Measurements from ENCODE around the gene KHDRBS1. TPM values are rescaled to one million over a fixed set of nuclear protein-coding genes. Genes with fewer than 3 reads are reported as not detected.

Gene KHDRBS1
- total RNA-seq, 1 donor from 2014 or later = 139 TPM

- no peaks in the 10 kb centered on the region for H3K36me3 Mint-ChIP-seq (ENCODE audit: low read depth, unreplicated experiment)
- DNase-seq (ENCODE audit: low read depth) (no peak), FAIRE-seq (no peak)
- Histone ChIP-seq H3K4me3 (ENCODE audit: insufficient read depth, low read depth, low read length) (no peak overlapping the region), H3K27me3 (ENCODE audit: insufficient read depth, low read length) (no peaks in the 10 kb centered on the region), H3K79me2 (ENCODE audit: insufficient read depth, low read length) (no peaks in the 10 kb centered on the region), H4K20me1 (ENCODE audit: insufficient read depth, low read length) (no peaks in the 10 kb centered on the region), H3K36me3 (ENCODE audit: insufficient read depth, low read length) (no peaks in the 10 kb centered on the region), H3K9ac (ENCODE audit: low read length) (no peak overlapping the region), H3K9me3 (ENCODE audit: insufficient read depth, low read depth, low read length) (no peaks in the 10 kb centered on the region), H2AFZ (ENCODE audit: low read depth, low read length) (no peak overlapping the region), H3K4me1 (ENCODE audit: insufficient read depth, low read length) (no peaks in the 10 kb centered on the region), H3K4me2 (ENCODE audit: low read length) (no peak overlapping the region), H3K27ac (ENCODE audit: low read depth, low read length) (no peak overlapping the region)
- H3K4me1 Mint-ChIP-seq (ENCODE audit: low read depth, unreplicated experiment) = peaks cover 7% of the 10 kb centered on the region
- H3K27ac Mint-ChIP-seq (ENCODE audit: unreplicated experiment) = no peak overlapping the region
- H3K27me3 Mint-ChIP-seq (ENCODE audit: low read depth, unreplicated experiment) = peaks cover under 1% of the 10 kb centered on the region
- TF ChIP-seq CTCF (IDR thresholded peaks at IDR 0.05; ENCODE audit: insufficient read depth, low read depth, low read length) (no peak), EZH2 (IDR thresholded peaks at IDR 0.05; ENCODE audit: insufficient read depth, low read length) (no peak)
- no peak overlapping the region for H3K4me3 Mint-ChIP-seq (ENCODE audit: unreplicated experiment)
- H3K9me3 Mint-ChIP-seq (ENCODE audit: unreplicated experiment) = no peaks in the 10 kb centered on the region
Observed at GRCh38 chr1:32005522-32005921, 8.1 kb upstream of the KHDRBS1 start.

- TF ChIP-seq EZH2 (IDR thresholded peaks at IDR 0.05; ENCODE audit: insufficient read depth, low read length) (no peak), CTCF (IDR thresholded peaks at IDR 0.05; ENCODE audit: insufficient read depth, low read depth, low read length) (no peak)
- Mint-ChIP-seq H3K27me3 (ENCODE audit: low read depth, unreplicated experiment) (no peaks in the 10 kb centered on the region), H3K9me3 (ENCODE audit: unreplicated experiment) (no peaks in the 10 kb centered on the region), H3K4me3 (ENCODE audit: unreplicated experiment) (no peak overlapping the region), H3K36me3 (ENCODE audit: low read depth, unreplicated experiment) (no peaks in the 10 kb centered on the region), H3K4me1 (ENCODE audit: low read depth, unreplicated experiment) (peaks cover 8% of the 10 kb centered on the region), H3K27ac (ENCODE audit: unreplicated experiment) (no peak overlapping the region)
- Histone ChIP-seq H3K9ac (ENCODE audit: low read length) (no peak overlapping the region), H3K27ac (ENCODE audit: low read depth, low read length) (no peak overlapping the region), H3K4me2 (ENCODE audit: low read length) (no peak overlapping the region), H3K4me1 (ENCODE audit: insufficient read depth, low read length) (no peaks in the 10 kb centered on the region), H3K9me3 (ENCODE audit: insufficient read depth, low read depth, low read length) (no peaks in the 10 kb centered on the region), H3K79me2 (ENCODE audit: insufficient read depth, low read length) (no peaks in the 10 kb centered on the region), H3K27me3 (ENCODE audit: insufficient read depth, low read length) (no peaks in the 10 kb centered on the region), H3K36me3 (ENCODE audit: insufficient read depth, low read length) (no peaks in the 10 kb centered on the region), H2AFZ (ENCODE audit: low read depth, low read length) (no peak overlapping the region), H4K20me1 (ENCODE audit: insufficient read depth, low read length) (no peaks in the 10 kb centered on the region), H3K4me3 (ENCODE audit: insufficient read depth, low read depth, low read length) (no peak overlapping the region)
- no peak for FAIRE-seq
- no peak for DNase-seq (ENCODE audit: low read depth)
Observed at GRCh38 chr1:32007591-32007940, 6.1 kb upstream of the KHDRBS1 start.

- peaks cover 4% of the 10 kb centered on the region for H3K4me1 ChIP-seq (ENCODE audit: insufficient read depth, low read length)
- no peaks in the 10 kb centered on the region for H3K27me3 Mint-ChIP-seq (ENCODE audit: low read depth, unreplicated experiment)
- no peaks in the 10 kb centered on the region for H3K27me3 ChIP-seq (ENCODE audit: insufficient read depth, low read length)
- DNase-seq (ENCODE audit: low read depth) (no peak), FAIRE-seq (no peak)
- H4K20me1 ChIP-seq (ENCODE audit: insufficient read depth, low read length) = peaks cover 13% of the 10 kb centered on the region
- no peaks in the 10 kb centered on the region for H3K9me3 ChIP-seq (ENCODE audit: insufficient read depth, low read depth, low read length)
- H3K4me3 ChIP-seq (ENCODE audit: insufficient read depth, low read depth, low read length) = no peak overlapping the region
- peaks cover 4% of the 10 kb centered on the region for H3K36me3 Mint-ChIP-seq (ENCODE audit: low read depth, unreplicated experiment)
- no peak overlapping the region for H3K4me2 ChIP-seq (ENCODE audit: low read length)
- no peak overlapping the region for H3K4me3 Mint-ChIP-seq (ENCODE audit: unreplicated experiment)
- H3K79me2 ChIP-seq (ENCODE audit: insufficient read depth, low read length) = peaks cover 16% of the 10 kb centered on the region
- H3K27ac Mint-ChIP-seq (ENCODE audit: unreplicated experiment) = no peak overlapping the region
- peaks cover 13% of the 10 kb centered on the region for H3K4me1 Mint-ChIP-seq (ENCODE audit: low read depth, unreplicated experiment)
- no peaks in the 10 kb centered on the region for H3K36me3 ChIP-seq (ENCODE audit: insufficient read depth, low read length)
- H3K9me3 Mint-ChIP-seq (ENCODE audit: unreplicated experiment) = no peaks in the 10 kb centered on the region
- no peak overlapping the region for H3K9ac ChIP-seq (ENCODE audit: low read length)
- no peak for TF ChIP-seq CTCF (IDR thresholded peaks at IDR 0.05; ENCODE audit: insufficient read depth, low read depth, low read length)
- TF ChIP-seq EZH2 (IDR thresholded peaks at IDR 0.05; ENCODE audit: insufficient read depth, low read length) = no peak
- no peak overlapping the region for H2AFZ ChIP-seq (ENCODE audit: low read depth, low read length)
- no peak overlapping the region for H3K27ac ChIP-seq (ENCODE audit: low read depth, low read length)
Observed at GRCh38 chr1:32010246-32010645, 3.4 kb upstream of the KHDRBS1 start.
